HT-29 (cell line): ENCODE results near the gene CYP3A4. TPM values are rescaled to one million over a fixed set of nuclear protein-coding genes. Genes with fewer than 3 reads are reported as not detected.
"Not testable (repeated sequence)": the region's sequence is repeated elsewhere in the genome, so short reads cannot be mapped to it uniquely, and the experiment has no call there.

Source experiments
- DNase-seq: peaks from one replicate; pipeline ENCODE4 v3.0.0-alpha.2; 2015; ENCODE audit warnings: low spot score
- total RNA-seq: library from RNA; depleted of rRNA; stranded (reverse); fragments of >200 nt; shearing (Covaris generic); gene quantifications from 2 replicates; pipeline ENCODE4 v1.2.3, GENCODE V29; 2014

Gene CYP3A4
- total RNA-seq, 1 experiment from 2014 or later: not detected

DNA sequence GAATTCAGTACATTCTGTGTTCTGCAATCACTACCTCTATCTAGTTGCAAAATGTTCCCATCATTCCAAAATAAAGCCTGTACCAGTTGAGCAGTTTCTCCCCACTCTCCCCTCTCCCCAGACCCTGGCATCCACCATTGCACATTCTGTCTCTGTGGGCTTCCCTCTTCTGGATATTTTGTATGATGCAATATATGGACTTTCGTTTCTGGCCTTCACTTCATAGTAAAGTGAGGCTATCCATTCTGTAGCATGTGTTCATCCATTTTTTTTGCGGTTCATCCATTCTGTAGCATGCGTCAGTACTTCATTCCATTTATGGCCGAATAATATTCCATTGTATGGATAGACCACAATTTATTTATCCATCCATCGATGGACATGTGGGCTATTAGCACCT is 9.5 kb upstream of the CYP3A4 start:
- DNase-seq: no peak

DNA sequence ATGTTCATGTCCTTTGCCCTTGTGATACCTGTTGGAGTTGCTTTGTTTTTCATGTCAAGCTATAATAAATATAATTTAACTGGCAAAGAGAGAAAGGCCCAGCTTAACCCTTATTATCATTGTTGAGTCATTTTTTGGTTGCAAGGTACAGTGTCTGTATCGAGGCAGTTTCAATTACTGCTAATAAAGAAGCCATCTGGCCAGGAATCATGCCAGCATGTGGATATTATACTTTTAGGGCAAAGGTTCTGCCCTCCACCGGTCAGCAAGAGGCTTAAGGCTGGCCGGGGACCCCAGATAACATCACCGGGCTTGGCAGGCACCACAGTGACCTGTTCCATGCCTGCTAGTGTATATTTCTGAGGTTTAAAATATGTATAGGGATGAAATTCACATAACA is 9.0 kb upstream of the CYP3A4 start:
- no peak for DNase-seq

DNA sequence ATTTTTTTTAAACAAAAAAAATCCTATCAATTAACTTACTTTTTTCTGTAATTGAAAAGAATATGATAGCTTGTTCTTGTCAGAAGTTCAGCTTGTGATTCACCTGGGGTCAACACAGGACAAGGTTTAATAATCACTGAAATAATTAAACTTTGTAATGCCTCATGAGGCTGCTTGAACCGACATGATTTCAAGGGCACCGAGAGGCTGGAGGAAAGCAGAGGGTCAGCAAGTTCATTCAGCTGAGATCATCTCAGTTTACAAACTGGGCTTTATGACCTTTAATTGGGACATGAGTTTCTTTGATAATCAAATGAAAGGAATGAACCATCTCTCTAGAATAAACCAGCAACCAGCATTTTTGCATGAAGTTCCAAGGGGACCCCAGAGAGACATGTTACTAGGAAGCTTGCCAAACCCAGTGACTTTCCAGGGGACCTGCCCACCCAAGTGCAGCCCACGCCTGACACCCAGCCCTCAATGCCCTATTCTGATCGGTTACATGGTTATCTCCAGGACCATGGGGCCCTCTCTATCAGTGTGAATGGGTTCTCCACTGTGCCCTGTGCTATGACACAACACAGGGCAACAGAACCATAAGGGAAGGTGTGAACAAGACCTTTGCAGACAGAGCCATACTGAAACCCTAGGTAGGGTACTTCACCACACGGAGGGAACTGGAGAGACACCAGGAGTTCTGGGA is 7.8 kb upstream of the CYP3A4 start:
- DNase-seq: no peak

DNA sequence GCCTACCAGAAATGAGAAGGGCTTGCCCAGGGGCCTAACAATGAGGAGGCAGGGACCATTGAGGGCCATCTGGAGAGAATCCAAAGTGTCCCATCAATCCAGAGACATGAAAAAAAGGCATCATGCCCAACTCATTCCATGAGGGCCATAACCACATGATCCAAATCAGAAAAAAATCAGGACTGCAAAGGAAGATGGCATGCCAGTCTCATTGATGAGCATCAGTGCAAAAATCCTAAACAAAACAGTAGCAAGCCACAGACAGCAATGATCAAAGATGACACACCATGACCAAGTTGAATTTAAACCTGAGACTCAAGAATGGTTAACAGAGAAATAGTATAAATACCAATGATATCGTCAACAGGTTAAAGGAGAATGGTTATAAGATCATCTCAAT is 7.0 kb upstream of the CYP3A4 start:
- DNase-seq: no peak

DNA sequence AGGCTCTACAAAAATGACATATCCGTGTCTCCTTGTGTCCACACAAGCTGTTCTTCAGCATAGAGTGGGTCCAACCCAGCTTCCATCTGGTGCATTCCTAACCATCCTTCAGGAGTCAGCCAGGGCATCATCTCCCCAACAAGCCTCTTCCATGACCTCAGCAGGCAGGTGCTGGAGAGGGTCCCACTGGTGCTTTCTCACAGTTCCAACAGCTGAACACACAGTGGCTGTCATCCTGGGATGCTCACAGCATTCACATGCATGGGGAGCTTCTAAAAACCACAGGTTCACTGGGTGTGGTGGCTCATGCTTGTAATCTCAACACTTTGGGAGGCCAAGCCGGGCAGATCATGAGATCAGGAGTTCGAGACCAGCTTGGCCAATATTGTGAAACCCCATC is 6.4 kb upstream of the CYP3A4 start:
- no peak for DNase-seq

DNA sequence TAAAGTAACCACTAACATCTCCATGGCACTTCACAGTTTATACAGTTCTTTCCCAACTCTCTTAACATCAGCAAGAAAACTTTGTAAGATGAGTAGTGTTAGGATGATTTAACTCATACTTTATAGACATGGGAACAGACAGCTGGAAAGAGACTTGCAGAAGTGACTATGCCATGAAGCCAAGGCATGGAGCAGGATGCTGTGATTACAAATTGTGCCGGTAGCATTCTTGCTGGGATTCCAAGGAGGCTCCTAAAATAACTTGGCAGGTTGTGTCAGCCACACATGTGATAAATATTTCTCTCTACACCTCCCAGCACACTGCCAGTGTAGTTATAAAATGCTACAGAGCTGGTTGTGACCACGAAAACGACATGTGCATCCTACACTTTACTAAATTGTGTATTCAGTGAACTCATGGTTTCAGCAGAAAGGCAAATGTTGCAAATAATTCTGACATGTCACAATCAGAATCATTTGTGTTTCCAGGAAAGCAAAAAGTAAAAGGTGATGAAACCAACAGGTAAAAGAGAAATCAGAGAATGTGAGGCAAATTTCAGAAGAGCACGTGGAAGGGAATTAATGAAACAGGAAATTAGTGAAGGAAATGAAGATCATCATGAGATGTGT is 5.6 kb upstream of the CYP3A4 start:
- DNase-seq: no peak

DNA sequence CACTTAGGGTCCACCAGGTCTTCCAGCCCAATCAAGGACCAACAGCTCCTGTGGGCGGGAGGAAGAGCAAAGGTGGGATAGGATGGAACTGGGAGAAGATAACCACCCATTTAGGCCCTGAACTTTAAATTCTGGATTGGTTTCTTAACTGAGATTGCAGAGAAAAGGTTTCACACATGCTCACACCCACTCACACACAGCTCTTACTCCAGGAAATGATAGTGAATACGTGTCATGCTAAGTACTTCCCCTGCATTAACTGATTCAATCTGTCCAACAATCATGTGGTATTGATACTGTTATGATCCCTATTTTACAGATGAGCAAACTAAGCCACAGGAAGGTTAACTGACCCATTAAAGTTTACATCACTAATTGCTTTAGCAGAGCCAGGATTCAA is 4.6 kb upstream of the CYP3A4 start:
- DNase-seq: no peak

DNA sequence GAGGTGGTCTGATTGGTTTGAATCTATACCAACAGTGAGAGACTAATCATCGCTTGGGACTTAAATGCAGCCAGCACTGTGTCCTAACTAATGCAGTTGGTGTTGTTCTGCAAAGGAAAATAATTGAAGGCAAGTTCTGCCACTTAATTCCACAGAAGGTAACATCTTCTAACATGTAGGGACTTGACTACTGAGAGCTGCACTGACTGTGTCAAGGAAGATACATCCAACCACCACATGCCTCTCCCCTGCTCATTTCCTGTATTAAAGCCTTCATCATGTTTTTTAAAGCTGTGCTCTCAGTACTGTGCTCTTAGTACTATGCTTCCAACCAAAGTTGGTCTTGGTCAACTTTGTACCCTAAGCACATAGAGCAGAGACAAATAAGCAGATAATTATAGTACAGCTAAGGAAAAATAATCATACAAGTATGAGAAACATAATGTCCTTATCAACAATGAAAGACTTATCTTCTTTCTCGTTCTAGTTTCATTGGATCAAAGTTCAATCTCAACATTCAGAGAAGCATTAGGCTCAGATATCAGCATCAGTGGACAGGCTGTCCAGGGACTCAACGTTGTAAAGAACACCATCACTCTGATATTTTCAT is 2.8 kb upstream of the CYP3A4 start:
- no peak for DNase-seq

DNA sequence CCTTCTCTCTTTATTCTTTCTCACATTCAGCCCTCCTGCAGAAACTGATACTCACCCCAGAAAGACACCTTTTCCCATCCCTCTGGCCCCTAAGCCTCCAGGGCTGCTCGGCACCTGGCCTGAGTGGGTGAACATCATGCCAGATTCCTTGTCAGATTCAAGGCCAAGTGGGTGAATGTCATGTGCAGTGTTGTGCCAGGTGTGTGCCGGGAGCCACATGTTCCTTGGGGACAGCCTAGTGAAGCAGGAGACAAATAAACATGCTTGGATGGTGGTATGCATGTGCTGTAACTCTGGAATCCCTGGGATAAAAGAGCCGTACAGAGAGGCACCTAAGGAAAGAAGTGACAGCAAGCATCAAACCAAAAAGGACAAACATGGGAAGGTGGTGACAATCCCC is 1.7 kb upstream of the CYP3A4 start:
- DNase-seq: not testable (repeated sequence)

DNA sequence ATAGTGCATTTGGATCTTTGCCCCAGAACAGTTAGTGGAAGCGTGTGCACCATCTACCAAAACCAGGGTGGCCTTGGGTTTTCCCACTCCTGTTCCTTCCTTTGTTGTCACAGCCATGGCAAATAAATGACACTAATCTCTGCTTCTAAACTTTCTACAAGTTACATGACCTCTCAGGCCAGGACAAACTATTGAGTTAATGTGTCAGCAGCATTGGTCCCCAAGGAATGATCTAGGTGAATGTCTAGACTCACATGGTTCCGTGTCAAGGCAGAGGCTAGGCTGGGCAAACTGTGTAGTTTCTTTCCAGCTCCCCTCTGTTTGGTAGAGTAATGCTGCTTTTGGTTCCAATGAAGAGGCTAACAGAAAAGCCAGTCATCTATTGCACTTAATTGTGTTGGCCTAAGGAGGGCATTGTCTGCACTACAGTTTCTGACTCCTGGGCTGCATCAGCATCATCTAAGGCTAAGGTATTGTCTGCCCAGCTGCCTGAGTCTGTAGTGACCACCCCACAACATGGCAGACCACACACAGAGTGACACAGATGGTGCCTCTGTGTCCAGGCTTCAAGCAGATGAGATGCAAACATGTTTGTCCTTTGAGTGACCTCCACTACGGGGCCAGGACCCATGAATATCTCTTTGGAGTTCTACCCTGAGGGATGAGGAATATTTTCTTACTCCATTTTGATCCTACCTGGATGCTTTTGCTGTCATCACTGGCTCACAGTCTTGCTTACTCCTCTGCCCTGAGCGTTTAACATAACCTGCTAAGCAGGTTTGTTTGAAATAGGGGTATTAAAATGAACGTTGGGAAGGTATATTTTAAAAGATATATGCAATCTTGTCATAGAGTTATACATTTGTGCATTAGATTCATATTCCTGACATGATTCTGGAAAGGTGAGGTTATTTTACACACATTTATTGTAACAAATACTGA is 1.7 kb downstream of the CYP3A4 start:
- DNase-seq: peak; percentile 15

DNA sequence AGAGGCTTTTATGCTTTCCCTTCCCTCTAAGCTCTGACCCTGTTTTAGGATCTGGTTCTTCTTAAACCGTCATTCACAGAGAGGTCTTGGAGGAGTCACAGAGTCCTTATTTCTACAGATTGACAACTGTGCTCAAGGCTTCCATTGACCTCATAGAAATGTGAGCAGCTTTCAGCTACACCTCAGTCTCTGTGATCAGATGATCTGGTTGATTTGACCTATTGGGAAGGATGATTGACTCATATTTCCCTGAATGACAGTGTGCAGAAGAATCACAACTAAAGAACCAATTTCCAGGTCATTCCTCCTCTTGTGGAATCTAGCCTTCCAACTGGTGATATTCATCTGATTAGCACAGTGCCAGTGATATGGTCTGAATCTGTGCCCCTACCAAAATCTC is 3.4 kb downstream of the CYP3A4 start:
- no peak for DNase-seq

DNA sequence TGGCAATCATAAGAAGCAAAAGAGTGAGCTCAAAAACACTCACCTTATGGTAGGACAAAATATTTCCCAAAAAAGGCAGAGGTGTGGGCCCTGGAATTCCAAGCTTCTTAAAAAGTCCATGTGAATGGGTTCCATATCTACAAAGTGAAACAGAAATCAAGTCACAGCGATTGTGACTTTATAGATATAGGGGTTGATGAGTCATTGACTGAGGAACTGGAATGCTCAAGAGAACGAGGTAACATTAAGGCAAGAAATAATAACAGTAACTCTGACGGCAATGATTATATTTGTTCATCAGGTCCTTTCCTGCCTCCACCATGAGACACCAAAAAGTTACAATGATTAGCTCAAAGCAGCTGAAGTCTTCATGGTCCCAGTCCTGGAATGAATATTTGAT is 4.0 kb downstream of the CYP3A4 start:
- DNase-seq: no peak

DNA sequence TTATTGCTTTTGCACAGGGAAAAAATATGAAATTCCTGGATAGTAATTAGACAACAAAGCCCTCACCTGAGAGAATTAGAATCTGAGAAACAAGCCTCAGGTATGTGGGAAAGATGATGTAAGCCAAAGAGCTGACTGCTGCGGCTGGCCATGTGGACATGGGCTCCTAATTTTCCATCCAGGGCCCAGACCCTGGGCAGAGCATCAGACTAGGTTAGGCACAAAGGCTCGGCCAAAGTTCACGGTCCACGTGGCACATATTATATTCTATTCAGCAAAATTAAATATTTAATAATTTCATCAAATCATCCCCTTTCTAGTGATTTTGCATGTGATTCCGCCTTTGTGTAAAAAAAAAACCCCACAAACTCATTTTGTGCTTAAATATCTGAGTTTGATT is 5.1 kb downstream of the CYP3A4 start:
- no peak for DNase-seq

DNA sequence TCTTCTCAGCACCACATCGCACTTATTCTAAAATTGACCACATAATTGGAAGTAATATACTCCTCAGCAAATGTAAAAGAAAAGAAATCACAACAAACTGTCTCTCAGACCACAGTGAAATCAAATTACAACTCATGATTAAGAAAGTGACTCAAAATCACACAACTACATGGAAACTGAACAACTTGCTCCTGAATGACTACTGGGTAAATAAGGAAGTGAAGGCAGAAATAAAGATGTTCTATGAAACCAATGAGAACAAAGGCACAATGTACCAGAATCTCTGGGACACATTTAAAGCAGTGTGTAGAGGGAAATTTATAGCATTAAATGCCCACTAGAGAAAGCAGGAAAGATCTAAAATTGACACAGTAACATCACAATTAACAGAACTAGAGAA is 10.6 kb downstream of the CYP3A4 start:
- DNase-seq: not testable (repeated sequence)

DNA sequence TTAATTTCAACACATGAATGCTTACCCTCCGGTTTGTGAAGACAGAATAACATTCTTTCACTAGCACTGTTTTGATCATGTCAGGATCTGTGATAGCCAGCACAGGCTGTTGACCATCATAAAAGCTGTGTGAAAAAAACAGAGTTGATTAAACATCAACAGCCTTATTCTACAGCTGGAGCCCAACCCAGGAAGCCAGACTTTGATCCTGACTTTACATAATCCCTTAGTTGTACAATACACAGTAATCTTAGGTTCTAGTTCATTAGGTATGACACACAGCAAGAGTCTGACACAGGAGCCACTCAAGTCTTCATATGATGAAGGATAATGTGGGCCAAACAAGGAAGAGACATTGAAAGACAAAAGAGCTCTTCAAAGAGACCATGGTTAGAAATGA is 11.4 kb downstream of the CYP3A4 start:
- DNase-seq: peak; percentile 73

DNA sequence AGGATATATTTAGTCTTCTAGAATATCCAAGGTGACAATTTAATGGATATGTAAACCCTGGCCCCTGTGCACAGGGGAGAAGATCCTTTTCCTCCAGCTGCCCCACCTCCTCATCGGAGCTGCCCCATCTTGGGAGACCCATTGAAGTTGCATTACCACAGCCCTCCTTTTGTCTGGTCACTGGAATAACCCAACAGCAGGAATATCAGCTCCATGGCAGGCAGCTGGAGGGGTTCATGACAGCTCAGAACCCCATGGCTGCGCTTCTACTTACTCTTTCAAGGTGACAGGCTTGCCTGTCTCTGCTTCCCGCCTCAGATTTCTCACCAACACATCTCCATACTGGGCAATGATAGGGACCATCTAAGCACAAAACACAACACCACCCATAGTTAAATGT is 14.5 kb downstream of the CYP3A4 start:
- not testable (repeated sequence) for DNase-seq

DNA sequence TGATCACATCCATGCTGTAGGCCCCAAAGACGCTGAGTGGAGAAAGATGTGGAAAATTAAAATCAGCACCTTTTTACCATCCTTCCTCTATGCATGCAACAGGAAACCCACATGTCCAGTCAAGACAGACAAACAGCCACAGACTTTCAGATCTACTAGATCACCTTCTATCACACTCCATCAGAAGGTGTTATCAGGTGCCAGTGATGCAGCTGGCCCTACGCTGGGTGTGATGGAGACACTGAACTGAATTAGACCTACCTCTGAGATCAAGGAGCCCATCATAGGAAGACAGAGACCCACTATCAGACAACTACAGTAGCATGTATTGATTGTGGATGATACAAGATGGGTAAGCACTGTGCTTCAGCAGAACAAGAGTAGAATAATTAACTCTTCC is 15.5 kb downstream of the CYP3A4 start:
- no peak for DNase-seq

DNA sequence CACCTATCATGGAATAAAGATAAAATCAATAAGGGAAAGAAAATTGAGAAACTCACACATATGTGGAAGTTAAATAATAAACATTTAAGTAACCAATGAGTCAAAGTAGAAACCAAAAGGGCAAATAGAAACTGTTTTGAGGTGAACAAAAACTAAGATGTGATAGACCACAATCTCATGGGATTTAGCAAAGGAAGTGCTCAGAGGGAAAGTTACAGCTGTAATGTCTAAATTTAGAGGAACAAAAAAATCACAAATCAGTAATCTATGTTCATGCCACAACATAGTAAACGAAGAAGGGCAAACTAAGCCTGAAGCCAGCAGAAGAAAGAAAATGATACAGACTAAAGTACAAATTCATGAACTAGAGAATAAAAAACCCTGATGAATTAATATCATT is 16.3 kb downstream of the CYP3A4 start:
- DNase-seq: no peak

DNA sequence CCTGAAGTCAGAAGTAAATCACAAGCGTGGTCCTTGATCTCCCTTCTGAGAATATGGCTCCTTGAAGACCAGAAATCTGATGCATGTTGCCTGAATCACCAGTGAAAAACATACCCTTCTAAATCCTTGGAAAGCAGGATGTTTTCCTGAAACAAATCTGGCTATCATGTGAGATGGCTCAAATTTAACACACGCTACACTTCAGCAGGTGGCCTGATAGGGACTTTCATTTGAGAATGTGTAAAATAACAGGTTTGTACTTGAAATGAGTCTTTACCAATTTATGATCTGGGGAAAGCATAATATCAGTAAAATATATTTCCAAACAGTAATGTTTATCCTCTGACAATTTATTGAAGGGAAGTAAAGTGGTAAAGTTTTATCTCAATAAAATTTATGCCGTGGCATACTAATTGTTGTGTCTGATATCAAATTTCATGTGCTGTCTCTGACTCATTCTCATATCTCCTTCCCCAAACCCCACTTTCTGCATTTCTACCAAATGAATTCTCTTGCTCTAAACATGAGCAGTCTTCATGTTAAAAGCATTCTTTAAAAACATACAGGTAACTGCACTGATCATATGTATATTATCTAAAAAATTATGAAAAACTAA is 17.4 kb downstream of the CYP3A4 start:
- DNase-seq: no peak

DNA sequence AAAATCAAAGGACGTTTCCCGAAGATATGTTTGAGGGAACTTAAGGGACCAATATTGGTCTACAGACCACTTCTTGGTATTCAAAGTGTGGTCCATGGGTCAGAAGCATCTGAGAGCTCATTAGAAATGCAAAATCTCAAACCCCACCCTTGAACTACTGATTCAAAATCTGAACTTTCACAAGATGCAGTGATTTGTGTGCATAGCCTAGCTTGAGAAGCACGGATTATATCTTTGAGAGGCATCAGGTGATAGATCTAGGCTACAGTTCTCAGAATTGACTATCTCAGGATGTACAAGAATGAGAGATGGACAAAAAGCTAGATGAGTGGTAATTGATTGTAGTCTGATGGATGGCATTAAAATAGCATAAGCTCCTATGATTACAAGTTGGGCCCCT is 19.5 kb downstream of the CYP3A4 start:
- DNase-seq: no peak

DNA sequence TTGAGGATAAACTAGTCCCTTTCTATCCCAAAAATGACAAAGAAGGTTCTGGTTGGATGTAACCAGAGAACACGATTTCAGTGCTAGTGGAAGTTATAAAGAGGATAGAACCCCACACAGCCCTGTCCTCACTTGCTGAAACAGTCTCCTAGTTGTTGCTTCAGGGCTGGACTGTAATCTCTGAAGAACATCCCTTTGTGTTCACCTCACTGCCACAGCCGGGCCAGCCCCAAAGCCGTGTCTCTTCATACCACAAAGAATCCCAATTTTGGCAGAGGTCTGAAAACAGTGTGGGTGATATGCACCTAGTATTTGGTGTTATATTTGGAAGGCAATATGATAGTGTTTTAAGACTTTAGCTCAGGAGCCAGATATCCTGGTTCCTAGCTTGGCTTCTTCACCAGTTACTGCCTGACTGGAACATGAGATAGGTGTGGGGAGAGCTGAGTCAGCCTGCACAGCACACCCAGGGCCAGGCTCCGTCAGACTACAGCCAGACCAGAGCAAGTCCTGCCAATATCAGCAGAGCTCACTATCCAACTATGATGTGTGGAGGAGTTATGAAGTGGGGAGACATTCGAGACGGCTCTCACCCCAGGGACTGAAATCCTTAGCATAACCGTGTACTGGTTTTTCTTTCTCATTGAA is 21.2 kb downstream of the CYP3A4 start:
- DNase-seq: no peak
